Erythroblast (primary cell): Measurements from ENCODE around the gene CROCC2.

Experiments
- GATA1 ChIP-seq: IDR thresholded peaks from 2 replicates; pipeline ENCODE4 v1.6.1; 2011; ENCODE audit warnings: low read depth, mild to moderate bottlenecking, control low read depth, low read length, moderate library complexity
- POLR2A ChIP-seq: IDR thresholded peaks from 2 replicates; pipeline ENCODE4 v1.6.1; 2011; ENCODE audit warnings: mild to moderate bottlenecking, low read length

- TF ChIP-seq POLR2A (no peak), GATA1 (no peak)
These were observed 41.0 kb downstream of the CROCC2 start for GRCh38 chr2:240947176-240947575.
